MCF 10A (cell line): Measurements from ENCODE around the gene GALNS. TPM values are rescaled to one million over a fixed set of nuclear protein-coding genes. Genes with fewer than 3 reads are reported as not detected.

Experiments
- BruUV-seq: library from RNA; stranded (reverse); fragments of 400-500 nt; replicated peaks from 2 replicates; lab custom pipeline; 2021; lab: Mats Ljungman, UMichigan
- CTCF ChIA-PET: fragments of 300-600 bp; sonication (Branson Sonifier 250); formaldehyde crosslinking; extraction: SDS; loops from one replicate; lab custom pipeline; 2021; ENCODE audit warnings: antibody characterized with exemption, inconsistent platforms; lab: Yijun Ruan, JAX
- POLR2A ChIA-PET: fragments of 300-600, 350-650 bp; sonication (Branson Sonifier 250); formaldehyde crosslinking; extraction: SDS; loops from one replicate; lab custom pipeline; 2020; ENCODE audit warnings: antibody characterized with exemption, inconsistent platforms; lab: Yijun Ruan, JAX
- DNase-seq: peaks from one replicate; pipeline ENCODE4 v3.0.0-alpha.2; 2018; ENCODE audit not compliant: unreplicated experiment
- H3K27ac Mint-ChIP-seq: one replicate; pipeline ENCODE4 v1.8.0; 2022; ENCODE audit warnings: mild to moderate bottlenecking, low read depth, mixed read lengths; ENCODE audit not compliant: unreplicated experiment
- H3K27me3 Mint-ChIP-seq: one replicate; pipeline ENCODE4 v1.8.0; 2022; ENCODE audit warnings: mixed read lengths; ENCODE audit not compliant: insufficient read depth, unreplicated experiment
- H3K36me3 Mint-ChIP-seq: one replicate; pipeline ENCODE4 v1.8.0; 2022; ENCODE audit warnings: mild to moderate bottlenecking, moderate library complexity, mixed read lengths; ENCODE audit not compliant: insufficient read depth, unreplicated experiment
- H3K4me1 Mint-ChIP-seq: one replicate; pipeline ENCODE4 v1.8.0; 2022; ENCODE audit warnings: mixed read lengths; ENCODE audit not compliant: insufficient read depth, unreplicated experiment
- H3K4me3 Mint-ChIP-seq: one replicate; pipeline ENCODE4 v1.8.0; 2022; ENCODE audit warnings: mild to moderate bottlenecking, moderate library complexity, mixed read lengths; ENCODE audit not compliant: unreplicated experiment
- H3K9me3 Mint-ChIP-seq: one replicate; pipeline ENCODE4 v1.8.0; 2022; ENCODE audit warnings: mixed read lengths; ENCODE audit not compliant: unreplicated experiment
- intact Hi-C: fragments of 100-400 bp; cut with micrococcal nuclease; formaldehyde crosslinking; loops from 2 replicates; pipeline ENCODE4 v1.14.1; 2022
- total RNA-seq: library from RNA; stranded (reverse); gene quantifications from 2 replicates; pipeline ENCODE4 v1.2.3, GENCODE V29; 2022
- TF ChIP-seq, protein P1 (sequence below): fragments of 200-600 bp; IDR thresholded peaks from one replicate; pipeline ENCODE4 v1.8.0; 2022; ENCODE audit warnings: antibody characterized with exemption, mild to moderate bottlenecking; ENCODE audit not compliant: unreplicated experiment

The GALNS gene
- total RNA-seq, 1 experiment from 2014 or later = 26.0 TPM

DNA sequence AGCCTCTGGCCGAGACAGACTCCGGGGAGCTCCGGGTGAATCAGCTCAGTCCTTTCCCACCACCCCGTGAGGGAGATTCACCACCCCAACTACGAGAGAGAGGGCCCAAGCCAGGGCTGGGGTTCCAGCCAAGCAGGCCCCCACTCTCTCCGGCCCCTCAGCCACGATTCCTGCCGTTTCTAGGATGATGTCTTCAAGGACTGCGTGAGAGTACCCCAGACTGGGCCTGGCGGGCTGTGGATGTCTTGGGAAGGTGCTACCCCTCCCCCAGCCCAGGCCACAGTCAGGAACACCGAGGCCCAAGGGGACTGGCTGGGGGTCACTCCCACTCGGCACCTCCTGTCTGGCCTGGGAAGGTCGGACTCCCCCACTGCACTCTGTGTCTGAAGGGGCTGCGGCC lies 31.3 kb upstream of the GALNS start:
- Mint-ChIP-seq H3K27me3 (no peaks in the 10 kb centered on the region), H3K36me3 (no peaks in the 10 kb centered on the region), H3K9me3 (no peaks in the 10 kb centered on the region), H3K27ac (no peak overlapping the region), H3K4me3 (no peak overlapping the region), H3K4me1 (no peaks in the 10 kb centered on the region)
- TF ChIP-seq, protein P1, sequence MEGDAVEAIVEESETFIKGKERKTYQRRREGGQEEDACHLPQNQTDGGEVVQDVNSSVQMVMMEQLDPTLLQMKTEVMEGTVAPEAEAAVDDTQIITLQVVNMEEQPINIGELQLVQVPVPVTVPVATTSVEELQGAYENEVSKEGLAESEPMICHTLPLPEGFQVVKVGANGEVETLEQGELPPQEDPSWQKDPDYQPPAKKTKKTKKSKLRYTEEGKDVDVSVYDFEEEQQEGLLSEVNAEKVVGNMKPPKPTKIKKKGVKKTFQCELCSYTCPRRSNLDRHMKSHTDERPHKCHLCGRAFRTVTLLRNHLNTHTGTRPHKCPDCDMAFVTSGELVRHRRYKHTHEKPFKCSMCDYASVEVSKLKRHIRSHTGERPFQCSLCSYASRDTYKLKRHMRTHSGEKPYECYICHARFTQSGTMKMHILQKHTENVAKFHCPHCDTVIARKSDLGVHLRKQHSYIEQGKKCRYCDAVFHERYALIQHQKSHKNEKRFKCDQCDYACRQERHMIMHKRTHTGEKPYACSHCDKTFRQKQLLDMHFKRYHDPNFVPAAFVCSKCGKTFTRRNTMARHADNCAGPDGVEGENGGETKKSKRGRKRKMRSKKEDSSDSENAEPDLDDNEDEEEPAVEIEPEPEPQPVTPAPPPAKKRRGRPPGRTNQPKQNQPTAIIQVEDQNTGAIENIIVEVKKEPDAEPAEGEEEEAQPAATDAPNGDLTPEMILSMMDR = no peak
- intact Hi-C loops = no loop called here
- no peak for DNase-seq
- ChIA-PET POLR2A (no interaction called here), CTCF (no interaction called here)
- BruUV-seq = no TSS peak

DNA sequence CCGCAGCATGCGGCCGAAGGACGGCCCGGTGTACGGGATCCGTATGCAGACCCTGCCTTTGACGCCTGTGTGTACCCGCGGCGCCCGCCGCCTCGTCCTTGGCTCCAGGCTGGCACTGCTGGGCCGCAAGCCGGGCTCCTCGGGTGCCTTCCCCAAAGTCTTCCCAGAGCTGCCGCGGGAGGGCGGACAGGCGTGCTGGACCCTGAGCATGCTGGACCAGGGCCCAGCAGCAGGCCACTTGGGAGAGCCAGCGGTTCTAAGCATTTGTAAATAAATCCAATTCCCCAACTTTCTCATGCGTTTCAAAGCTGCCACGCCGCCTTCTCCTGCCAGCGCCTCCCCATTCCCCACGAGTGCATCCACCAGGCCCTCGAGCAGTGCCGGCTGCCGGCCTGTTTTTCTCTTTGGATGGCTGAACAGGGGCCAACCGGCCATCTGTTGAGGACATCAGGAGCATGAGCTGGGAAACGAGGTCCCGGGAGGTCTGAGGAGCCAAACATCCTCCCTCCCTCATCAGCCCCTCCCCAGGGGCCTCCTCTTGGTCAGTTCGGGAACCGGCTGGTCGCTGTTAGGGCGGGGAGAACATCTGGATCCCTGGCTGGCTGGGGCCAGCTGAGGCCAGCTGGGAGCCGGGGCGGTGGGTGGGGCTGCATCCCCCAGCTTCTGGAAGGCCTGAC lies 30.2 kb upstream of the GALNS start:
- no peak overlapping the region for H3K27ac Mint-ChIP-seq
- ChIA-PET POLR2A (interaction anchor here (0.7 kb wide), 1 partner anchor 23 kb away, joined by 4 read pairs; no protein-coding TSS in a partner anchor), CTCF (no interaction called here)
- H3K27me3 Mint-ChIP-seq = no peaks in the 10 kb centered on the region
- H3K36me3 Mint-ChIP-seq = no peaks in the 10 kb centered on the region
- H3K4me3 Mint-ChIP-seq = no peak overlapping the region
- H3K9me3 Mint-ChIP-seq = no peaks in the 10 kb centered on the region
- TF ChIP-seq, protein P1 = no peak
- no TSS peak for BruUV-seq
- DNase-seq = no peak
- peaks cover 5% of the 10 kb centered on the region for H3K4me1 Mint-ChIP-seq
- intact Hi-C loops = no loop called here

DNA sequence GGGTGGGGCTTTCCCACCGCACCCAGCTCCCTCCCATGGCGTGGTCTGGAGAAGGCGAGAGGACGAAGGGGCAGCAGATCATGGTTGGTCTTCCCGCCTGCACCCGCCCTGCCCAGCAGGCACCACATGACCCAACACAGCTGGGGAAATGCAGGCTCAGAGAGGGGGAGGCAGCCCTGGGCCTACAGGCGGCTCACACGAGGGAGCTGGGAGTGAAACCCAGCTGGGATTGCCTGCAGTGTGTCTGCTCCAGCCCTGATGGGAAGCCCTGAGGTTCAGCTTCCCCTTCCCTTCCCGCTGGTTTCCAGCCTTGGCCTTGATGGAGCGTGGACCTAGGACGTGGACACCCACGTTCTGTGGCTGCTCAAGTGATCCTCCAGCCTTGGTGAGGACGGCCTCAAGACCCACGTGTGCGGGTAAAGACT lies 29.7 kb upstream of the GALNS start:
- ChIA-PET CTCF (no interaction called here), POLR2A (no interaction called here)
- Mint-ChIP-seq H3K27me3 (no peaks in the 10 kb centered on the region), H3K4me3 (no peak overlapping the region), H3K27ac (no peak overlapping the region), H3K36me3 (no peaks in the 10 kb centered on the region), H3K4me1 (peaks cover 6% of the 10 kb centered on the region), H3K9me3 (no peaks in the 10 kb centered on the region)
- BruUV-seq = no TSS peak
- DNase-seq = no peak
- intact Hi-C loops = no loop called here
- TF ChIP-seq, protein P1 = no peak

DNA sequence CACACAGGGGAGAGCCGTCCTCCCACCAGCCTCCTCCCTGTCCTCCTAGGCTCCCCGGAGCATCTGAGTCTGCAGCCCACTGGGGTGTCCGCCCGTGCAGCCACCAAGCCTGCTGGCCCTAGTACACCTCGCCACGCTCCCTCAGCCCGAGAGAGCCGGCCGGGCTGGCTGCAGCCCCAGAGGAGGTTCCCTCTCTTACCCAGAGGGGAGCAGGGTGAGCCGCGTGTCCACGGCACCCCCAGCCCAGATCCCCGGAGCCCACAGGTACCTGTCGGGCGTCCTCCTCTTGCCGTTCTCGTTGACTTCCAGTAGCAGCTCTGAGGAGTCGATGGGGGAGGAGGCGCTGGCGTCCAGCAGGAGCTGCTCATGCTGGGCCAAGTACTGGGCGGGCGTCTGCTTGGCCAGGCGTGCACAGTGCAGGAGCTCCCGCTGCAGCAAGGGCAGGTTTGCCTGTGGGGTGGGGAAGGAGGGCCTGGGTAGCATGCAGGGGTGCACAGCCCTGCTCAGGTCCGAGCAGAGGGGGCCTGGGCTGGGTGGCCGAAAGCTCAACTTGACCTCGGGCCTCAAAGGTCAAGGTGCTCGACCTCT lies 29.0 kb upstream of the GALNS start:
- intact Hi-C loops = no loop called here
- no TSS peak for BruUV-seq
- POLR2A ChIA-PET = no interaction called here

More for the DNA sequence above, 29.0 kb upstream of the GALNS start:
- no peak for DNase-seq
- no peak overlapping the region for H3K27ac Mint-ChIP-seq
- no peaks in the 10 kb centered on the region for H3K36me3 Mint-ChIP-seq
- H3K4me3 Mint-ChIP-seq = no peak overlapping the region
- H3K27me3 Mint-ChIP-seq = no peaks in the 10 kb centered on the region
- CTCF ChIA-PET = no interaction called here
- H3K9me3 Mint-ChIP-seq = no peaks in the 10 kb centered on the region
- peaks cover 6% of the 10 kb centered on the region for H3K4me1 Mint-ChIP-seq
- TF ChIP-seq, protein P1 = no peak
